Activated CD4-positive, CD25-positive, alpha-beta regulatory T cell treated with anti-CD3 and anti-CD28 coated beads, Interleukin-2, amount 50 U/mL, for 72 hours (primary cell): ENCODE data around the gene ARFRP1.
A peak's percentile ranks its signal among the peaks of the same experiment; 100 is the strongest.
"Not testable (repeated sequence)": the region's sequence is repeated elsewhere in the genome, so short reads cannot be mapped to it uniquely, and the experiment has no call there.

ENCODE experiments used
- DNase-seq: peaks from one replicate; pipeline ENCODE4 v3.0.0; 2021

Gene ARFRP1

DNA sequence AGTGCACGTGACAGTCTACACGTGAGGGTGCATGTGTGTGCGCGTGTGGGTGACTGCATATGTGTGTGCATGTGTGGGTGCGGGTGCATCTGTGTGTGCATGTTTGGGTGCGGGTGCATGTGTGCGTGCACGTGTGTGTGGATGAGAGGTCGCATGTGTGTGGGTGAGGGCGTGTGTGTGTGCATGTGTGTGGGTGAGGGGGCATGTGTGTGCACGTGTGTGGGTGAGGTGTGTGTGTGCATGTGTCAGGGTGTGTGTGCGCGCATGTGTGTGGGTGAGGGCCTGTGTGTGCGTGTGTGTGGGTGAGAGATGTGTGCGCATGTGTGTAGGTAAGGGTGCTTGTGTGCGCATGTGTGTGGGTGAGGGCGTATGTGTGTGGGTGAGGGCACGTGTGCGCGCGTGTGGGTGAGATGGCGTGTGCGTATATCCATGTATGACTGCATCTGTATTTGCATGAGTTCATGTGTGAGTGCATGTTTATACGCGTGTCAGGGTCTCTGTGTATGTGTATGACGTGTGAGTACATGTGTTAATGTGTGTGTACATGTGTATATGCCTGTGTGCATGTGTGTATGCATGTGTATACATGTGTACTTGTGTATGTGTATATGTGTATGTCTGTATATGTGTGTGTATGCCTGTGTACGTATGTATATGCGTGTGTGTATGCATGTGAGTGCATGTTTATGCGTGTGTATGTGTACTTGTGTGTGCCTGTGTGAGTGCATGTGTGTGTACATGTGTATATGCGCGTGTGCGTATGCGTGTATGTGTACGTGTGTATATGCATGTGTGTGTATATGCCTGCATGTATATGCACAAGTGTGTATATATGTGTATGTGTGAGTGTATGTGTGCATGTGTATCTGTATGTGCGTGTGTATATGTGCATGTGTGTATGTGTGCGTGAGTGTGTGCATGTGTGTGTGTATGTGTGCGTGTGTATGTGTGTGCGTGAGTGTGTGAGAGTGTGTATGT lies 24.6 kb upstream of the ARFRP1 start:
- no peak for DNase-seq

DNA sequence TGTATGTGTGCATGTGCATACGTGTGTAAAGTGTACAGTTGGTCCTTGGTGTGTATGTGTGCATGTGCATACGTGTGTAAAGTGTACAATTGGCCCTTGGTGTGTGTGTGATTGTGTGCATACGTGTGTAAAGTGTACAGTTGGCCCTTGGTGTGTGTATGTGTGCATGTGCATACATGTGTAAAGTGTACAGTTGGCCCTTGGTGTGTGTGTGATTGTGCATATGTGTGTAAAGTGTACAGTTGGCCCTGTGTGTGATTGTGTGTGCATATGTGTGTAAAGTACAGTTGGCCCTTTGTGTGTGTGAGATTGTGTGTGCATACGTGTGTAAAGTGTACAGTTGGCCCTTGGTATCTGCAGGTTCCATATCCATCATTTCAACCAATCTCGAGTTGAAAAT lies 23.6 kb upstream of the ARFRP1 start:
- DNase-seq = no peak

DNA sequence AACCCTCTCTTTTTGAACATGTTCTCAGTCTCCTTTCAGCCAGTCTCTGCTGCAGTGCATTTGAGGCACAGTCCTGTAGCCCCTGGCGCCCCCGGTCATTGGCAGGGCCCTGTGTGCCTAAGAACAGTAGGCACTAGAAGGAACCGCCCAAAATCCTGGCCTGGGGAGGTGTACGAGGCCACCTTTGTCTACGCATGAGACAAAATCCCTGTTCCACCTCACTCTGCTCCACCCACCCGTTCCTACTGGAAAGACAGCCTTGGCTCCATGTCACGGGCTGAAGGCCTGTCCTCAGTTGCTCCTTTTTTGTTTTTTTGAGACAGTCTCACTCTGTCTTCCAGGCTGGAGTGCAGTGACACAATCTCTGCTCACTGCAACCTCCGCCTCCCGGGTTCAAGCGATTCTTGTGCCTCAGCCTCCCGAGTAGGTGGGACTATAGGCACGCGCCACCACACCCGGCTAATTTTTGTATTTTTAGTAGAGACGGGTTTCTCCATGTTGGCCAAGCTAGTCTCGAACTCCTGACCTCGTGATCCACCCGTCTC lies 22.5 kb upstream of the ARFRP1 start:
- DNase-seq = not testable (repeated sequence)

- not testable (repeated sequence) for DNase-seq
Measured at GRCh38 chr20:63722967-63723622, 15.3 kb upstream of the ARFRP1 start.

DNA sequence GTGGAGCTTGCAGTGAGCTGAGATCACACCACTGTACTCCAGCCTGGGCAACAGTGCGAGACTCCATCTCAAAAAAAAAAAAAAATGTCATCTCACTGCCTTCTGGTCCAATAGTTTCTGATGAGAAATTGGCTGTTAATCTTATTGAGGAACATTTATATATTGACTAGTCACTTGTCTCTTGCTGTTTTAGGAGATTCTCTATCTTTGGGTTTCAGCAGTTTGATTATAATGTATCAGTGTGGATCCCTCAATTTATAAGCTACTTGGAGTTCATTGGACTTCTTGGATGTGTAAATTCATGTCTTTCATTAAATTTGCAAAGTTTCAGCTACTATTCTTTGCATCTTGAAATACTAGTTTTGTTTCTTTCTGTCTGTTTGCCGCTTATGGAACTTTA lies 11.2 kb upstream of the ARFRP1 start:
- DNase-seq = no peak

GRCh38 chr20:63714858-63715257 lies 7.1 kb upstream of the ARFRP1 start:
- DNase-seq = no peak

- DNase-seq = no peak
Measured at GRCh38 chr20:63712191-63712590, 4.4 kb upstream of the ARFRP1 start.

GRCh38 chr20:63711085-63711645 lies 3.4 kb upstream of the ARFRP1 start:
- no peak for DNase-seq

DNA sequence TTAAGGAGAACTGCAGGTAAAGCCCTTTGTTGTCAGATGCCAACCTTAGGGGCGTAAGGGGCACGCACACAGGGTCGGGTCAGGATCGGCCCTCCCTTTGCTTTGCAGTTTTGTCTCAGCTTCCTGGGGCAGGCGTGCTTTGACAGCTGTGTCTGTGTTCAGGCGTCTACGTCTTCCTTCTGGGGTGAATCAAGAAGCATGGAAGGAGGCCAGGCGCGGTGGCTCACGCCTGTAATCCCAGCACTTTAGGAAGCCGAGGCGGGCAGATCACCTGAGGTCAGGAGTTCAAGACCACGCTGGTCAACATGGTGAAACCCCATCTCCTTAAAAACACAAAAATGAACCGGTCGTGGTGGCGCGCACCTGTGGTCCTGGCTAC lies 1.4 kb upstream of the ARFRP1 start:
- no peak for DNase-seq

DNA sequence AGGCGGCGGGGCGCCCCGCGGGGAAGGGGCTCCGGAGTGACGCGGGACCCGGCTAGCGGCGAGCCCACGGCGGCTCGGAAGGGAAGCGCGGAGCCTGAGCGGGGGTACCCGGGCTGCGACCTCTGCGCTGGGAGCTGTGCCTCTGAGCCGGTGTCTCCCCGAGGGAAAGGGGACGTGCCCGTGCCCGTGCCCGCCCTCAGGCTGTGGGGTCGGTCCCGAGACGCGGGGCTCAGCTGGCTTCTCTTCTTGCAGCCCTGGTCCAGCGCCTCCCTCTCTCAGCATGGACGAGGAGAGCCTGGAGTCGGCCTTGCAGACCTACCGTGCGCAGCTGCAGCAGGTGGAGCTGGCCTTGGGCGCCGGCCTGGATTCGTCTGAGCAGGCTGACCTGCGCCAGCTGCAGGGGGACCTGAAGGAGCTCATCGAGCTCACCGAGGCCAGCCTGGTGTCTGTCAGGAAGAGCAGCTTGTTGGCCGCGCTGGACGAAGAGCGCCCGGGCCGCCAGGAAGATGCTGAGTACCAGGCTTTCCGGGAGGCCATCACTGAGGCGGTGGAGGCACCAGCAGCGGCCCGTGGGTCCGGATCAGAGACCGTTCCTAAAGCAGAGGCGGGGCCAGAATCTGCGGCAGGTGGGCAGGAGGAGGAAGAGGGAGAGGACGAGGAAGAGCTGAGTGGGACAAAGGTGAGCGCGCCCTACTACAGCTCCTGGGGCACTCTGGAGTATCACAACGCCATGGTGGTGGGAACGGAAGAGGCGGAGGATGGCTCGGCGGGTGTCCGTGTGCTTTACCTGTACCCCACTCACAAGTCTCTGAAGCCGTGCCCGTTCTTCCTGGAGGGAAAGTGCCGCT lies 749 bp upstream of the ARFRP1 start:
- DNase-seq = peak; percentile 41

DNA sequence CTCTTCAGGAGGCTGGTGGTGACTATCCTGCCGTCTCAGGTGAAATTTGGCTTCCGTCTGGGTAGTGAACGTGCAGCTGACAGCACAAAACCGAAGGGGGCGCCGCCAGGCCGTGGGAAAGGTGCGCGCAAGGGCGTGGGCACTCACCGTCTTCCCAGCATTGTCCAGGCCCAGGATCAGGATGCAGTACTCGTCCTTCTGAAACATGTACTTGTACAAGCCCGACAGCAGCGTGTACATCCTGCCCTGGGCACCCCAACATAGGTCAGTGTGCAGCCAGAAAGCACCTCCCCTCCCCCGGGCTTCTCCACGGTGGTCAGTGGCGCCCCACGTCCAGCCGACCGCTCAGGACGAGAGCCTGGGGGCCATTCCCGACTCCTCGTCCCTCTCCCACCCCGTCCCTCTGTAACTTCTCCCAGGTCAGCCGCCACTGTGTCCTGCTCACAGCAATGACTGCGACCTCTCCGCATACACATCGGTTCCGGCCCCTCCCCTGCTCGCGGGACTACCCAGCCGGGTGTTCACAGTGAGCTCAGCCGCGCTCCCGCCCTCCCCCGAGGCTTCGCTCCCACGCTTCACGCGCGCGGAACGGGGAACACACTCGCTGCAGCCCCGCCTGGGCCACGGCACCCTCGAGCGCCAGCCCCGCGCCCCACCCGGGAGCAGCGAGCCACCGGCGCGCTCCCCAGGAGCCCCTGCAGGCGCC lies 771 bp downstream of the ARFRP1 start:
- DNase-seq = peak; percentile 62

DNA sequence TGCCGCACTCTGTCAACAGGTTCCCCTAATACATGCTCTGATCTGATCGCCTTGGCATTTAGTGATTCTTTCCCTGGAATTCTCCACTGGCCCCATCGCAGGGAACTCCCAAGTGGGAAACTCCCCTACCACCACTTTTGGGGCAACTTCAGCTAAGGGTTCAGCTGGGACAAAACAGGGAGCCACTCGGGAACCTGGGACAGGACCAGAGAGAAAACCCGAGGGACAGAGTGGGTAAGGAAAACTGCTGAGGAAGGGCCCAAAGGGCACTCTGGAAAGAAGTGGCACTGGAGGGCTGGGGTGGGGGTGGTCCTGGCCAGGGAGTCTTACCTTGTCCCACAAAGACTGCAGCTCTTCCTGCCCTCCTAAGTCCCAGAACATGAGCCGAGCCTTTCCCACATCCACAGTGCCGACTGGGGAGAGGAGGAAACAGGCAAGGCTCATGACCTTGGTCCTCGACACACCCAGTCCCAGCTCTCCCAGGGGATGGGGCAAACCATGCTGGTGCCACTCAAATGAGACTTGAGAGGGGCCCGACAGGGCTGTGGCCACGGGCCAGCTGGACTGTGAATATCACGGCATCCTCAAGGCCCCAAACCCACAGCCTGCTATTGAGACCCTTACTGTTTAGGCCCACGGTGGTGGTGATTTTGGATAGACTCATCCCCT lies 1.6 kb downstream of the ARFRP1 start:
- DNase-seq = no peak

GRCh38 chr20:63705232-63706026 lies 2.3 kb downstream of the ARFRP1 start:
- no peak for DNase-seq

- peak; percentile 29 for DNase-seq
Measured at GRCh38 chr20:63704749-63705117, 3.0 kb downstream of the ARFRP1 start.

- DNase-seq = no peak
Measured at GRCh38 chr20:63703976-63704748, 3.6 kb downstream of the ARFRP1 start.

DNA sequence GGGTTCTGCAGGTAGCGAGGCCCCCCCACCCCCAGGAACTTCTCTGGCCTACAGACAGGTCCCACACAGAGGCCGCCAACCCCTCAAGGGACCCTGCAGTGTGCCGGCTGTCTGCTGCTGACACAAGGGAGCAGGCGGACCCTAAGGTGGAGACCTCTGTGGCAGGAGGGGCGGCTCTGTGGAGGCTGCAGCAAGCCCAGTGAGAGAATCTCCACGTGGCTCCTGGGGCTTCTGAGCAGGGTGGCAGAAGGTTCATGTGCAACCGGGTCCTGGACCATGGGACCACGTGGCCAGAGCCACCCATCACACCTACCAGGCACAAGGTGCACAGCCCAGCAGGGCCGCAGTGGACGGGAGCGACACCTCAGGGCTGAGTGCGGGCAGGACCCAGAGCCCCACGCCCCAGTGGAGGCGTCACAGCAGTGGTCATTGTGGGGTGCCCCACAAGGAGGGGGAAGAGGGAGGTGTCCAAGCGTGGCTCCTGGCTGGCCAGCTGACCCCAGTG lies 4.3 kb downstream of the ARFRP1 start:
- DNase-seq = peak; percentile 29

DNA sequence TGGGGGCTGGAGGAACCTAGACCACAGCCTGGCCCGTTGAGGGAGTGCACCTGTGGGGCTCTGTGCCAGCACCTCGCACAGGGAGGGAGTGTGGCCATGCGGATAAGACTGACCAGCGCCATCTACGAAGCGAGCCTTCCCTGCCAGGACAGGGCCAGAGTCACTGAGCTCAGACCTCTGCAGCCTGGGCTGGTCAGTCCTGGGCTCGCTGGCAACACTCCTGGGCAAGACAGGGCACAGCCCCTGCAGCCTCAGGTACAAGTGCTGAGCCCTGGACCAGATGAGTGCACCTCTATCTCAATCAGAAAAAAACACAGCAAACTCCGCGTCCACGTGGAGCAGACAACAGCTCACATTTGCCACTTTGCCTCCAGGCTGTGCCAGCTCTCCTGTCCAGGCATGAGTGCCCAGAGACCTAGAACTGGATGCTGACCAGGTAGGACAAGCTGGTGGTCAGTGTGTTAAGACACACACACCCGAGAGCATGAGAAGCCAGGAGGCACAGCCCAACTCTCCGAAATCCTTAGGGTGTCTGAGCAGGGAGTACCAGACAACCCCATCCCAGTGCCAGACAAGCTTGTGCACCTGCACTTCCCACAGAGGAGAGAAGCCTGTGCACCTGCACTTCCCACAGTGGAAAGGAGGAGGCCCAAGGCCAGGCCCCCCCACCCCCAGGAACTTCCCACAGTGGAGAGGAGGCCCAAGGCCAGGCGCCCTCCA lies 4.9 kb downstream of the ARFRP1 start:
- DNase-seq = no peak

DNA sequence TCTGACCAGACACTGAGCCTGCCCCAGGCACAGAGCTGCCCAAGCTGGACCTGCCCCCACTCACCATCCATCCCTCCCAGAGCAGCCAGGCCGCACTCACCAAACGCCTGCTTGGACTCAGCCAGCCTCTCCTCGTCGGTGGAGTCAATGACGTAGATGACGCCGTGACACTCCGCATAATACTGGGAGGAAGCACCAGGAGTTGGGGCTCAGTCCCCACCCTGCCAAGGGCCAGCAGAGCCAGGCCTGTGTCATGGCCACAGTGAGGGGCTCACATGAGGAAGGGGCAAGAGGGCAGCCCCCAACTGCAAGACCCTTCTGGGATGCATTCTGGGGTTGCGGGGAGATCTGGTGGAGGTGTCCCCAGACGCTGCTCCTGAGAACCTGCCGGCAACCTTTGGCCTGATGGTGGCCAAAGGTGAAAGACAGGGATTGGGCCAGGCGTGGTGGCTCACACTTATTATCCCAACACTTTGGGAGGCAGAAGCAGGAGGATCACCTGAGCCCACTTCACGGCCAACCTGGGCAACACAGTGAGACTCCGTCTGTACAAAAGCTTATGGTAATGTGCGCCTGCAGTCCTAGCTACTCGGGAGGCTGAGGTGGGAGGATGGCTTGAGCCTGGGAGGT lies 5.6 kb downstream of the ARFRP1 start:
- no peak for DNase-seq
